Stimulated activated CD8-positive, alpha-beta memory T cell treated with anti-CD3 and anti-CD28 coated beads, Interleukin-12 subunit alpha, Interleukin-12 subunit beta, amount 100 ng/mL, for 4 hours (primary cell): ENCODE results near the gene KTN1.

Experiments
- DNase-seq: peaks from one replicate; pipeline ENCODE4 v3.0.0-alpha.2; 2020; ENCODE audit warnings: low read depth

The KTN1 gene

DNA sequence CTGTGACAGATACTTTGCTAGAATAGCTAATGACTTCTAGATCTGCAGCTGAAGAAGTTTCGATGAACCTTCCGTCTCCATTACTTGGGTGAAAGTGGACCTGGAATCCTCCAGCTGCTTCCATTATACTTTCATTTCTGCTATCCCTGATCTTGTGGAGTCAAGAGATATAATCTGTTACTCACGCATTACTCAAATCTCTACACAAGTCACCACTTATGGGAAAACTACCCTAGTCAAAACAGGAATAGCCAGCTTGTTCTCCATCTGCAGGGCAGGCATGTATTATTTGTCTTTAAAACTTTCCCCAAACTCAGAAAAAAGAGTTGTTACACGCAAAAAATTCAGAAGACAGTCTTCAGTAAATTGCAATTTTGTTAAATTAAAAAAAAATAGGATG, 2.8 kb upstream of the KTN1 start:
- DNase-seq: no peak

DNA sequence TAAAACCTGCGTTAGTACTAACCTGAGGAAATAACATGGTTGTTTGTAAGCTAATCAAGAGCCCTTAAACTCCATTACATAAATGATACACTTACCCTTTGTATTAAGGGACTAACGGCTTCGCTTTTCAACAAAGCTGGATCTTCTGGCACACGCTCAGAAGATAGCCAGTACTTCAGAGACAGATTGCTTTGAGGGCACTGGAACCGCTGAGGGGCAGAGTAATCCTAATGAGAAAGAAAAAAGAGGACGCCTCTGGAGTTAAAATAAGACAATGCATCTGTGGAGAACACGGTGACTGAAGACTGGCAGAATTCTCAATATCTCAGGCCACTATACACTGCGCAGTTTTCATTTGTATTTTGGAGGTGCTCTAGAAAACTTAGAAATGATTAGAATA, 1.5 kb upstream of the KTN1 start:
- DNase-seq: no peak

GRCh38 chr14:55580470-55581341, 699 bp downstream of the KTN1 start:
- peak; percentile 41 for DNase-seq

DNA sequence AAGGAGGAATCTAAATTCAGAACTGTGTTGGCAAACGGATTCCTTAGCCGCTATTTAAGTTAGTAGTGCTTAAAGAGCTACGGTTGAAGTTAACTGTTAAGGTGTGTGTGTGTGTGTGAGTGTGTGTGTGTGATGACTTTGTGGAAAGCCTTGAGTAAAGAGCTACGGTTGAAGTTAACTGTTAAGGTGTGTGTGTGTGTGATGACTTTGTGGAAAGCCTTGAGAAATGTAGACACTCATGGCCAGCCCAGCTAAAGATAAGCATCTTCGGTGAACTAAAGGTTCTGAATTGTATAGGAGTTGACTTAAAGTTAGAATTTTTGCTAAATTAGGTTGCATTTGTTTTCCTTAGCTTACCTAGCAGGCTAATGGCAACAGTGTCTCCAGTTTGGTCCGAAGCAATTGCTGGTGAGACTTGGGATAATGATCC, 1.4 kb downstream of the KTN1 start:
- no peak for DNase-seq

GRCh38 chr14:55582746-55583145, 2.7 kb downstream of the KTN1 start:
- DNase-seq: no peak

DNA sequence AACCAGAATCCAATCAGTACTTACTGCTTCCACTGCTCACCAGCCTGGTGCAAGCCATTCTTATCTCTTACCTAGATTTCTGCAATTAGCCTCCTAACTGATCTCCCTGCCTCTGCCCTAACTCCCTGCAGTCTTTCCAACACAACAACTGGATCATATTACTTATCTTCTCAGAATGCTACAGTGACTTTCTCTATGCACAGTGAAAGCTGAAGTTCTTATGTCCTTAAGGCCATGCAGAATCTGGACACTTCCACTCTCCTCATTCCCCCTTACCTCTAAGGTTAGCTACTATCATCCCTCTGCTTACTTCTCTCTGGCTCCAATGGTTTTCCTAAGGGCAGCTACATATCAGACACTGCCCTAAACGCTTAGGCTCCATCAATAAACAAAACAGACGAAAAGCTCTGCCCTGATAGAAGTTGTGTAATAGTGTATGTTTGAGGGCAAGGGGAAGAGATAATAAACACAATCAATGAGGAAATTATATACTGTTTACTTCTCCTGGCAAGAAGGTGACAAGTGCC, 4.0 kb downstream of the KTN1 start:
- no peak for DNase-seq

GRCh38 chr14:55585854-55586253, 5.8 kb downstream of the KTN1 start:
- DNase-seq: no peak

DNA sequence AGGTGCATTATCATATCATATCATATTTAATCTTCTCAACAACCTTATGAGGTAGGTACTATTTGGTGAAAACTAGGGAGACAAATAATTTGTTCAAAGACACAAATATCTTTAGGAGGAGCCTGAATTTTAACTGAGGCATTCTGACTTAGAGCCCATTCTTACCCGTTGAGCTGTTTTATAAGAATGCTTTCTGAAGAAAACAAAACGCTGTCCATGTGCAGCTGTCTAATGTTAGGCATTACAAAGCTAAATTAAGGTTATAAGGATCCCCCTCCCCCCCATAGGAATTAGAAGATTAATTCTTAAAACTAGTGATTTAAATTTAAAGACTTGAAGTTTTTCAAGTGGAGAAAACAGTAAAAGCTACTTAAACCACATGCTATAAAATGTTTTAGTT, 6.4 kb downstream of the KTN1 start:
- DNase-seq: no peak

GRCh38 chr14:55587847-55588246, 7.8 kb downstream of the KTN1 start:
- no peak for DNase-seq

DNA sequence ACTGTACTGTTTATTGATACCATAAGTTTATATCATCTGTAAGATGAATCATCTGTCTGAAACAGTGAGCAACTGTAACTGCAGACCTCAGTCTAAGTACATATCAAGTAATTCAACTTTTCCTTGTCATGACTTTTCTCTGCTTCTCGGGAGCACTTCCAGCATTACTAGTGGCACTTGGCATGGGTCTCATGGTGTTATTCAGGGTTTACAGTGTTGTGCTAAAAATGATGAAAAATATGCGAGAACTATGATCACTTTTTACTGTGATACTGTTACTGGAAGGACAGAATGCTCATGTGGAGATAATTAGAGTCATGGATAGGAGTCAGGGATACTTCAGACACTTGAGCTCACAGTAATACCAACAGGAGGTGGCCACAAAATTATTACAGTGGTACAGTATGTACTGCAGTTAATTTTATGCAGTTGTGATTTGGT, 8.3 kb downstream of the KTN1 start:
- no peak for DNase-seq

DNA sequence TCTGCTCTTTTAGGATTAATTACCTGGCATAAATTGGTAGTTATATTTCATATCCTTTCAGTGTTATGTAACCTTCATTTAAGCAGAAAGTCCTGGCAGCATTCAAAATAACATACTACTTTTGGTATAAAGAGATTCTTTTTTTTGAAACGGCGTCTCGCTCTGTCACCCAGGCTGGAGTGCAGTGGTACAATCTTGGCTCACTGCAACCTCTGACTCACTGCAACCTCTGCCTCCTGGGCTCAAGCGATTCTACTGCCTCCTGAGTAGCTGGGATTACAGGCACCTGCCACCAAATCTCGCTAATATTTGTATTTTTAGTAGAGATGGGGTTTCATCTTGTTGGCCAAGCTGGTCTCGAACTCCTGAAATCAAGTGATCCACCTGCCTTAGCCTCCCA, 9.2 kb downstream of the KTN1 start:
- no peak for DNase-seq

- DNase-seq: no peak
These were observed 12.4 kb downstream of the KTN1 start for GRCh38 chr14:55592436-55592835.

DNA sequence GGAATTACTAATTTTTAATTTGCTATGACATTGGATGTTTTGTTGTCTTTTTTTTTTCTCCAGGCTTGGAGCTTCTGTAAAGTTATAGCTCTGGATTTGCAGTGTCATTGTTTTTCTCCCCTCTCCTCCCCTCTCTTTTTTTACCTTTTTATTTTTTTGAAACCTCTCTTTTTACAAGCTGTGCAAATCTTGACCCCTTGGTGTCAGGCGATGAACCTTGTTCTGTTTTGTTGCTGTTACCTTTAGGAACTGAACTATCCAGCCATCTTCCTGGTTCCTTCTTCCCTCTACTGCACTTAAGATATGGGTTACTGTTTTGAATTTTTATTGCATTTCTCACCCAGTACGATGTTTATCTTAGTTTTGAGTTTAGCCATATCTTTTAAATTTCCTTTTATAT, 13.7 kb downstream of the KTN1 start:
- no peak for DNase-seq

- no peak for DNase-seq
These were observed 19.4 kb downstream of the KTN1 start for GRCh38 chr14:55599250-55599879.

- no peak for DNase-seq
These were observed 21.0 kb downstream of the KTN1 start for GRCh38 chr14:55600784-55601561.

GRCh38 chr14:55603401-55603953, 23.5 kb downstream of the KTN1 start:
- no peak for DNase-seq

DNA sequence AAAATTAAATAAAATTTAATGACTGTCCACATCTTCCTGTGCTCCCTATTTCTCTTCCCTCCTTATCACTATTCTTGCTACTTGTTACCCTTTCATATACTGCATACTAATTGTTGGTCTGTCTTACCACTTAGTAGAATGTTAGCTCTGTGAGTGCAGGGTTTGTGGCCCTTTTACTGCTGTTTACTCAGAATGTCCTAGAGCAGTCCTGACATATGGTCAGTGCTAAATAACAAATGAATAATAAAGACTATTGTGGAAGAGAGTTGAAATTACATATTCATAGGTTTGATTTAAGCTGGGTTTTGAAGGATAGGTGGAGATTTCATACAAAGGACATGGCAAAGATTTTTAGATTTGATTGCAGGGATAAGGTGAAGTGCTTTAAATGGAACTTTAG, 24.5 kb downstream of the KTN1 start:
- no peak for DNase-seq

- DNase-seq: no peak
These were observed 25.0 kb downstream of the KTN1 start for GRCh38 chr14:55604900-55605418.

- no peak for DNase-seq
These were observed 25.8 kb downstream of the KTN1 start for GRCh38 chr14:55605793-55606192.

DNA sequence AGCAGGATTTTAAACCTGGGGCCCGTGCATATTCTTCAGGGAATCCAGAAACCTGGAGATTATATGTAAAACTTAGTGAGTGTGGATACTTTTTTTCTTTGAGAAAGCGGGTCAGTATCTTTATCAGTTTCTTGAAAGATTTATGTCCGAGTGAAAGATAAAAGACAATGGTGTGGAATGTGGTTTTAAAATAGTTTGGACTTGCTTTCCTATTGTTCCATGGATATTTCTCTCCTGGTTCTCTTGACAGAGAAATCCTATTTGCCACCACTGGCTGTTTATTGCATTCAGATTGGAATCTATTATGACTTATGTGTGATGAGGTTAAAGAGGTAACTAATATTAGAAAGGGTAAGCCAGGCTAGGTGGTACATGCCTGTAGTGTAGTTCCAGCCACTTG, 27.4 kb downstream of the KTN1 start:
- no peak for DNase-seq

DNA sequence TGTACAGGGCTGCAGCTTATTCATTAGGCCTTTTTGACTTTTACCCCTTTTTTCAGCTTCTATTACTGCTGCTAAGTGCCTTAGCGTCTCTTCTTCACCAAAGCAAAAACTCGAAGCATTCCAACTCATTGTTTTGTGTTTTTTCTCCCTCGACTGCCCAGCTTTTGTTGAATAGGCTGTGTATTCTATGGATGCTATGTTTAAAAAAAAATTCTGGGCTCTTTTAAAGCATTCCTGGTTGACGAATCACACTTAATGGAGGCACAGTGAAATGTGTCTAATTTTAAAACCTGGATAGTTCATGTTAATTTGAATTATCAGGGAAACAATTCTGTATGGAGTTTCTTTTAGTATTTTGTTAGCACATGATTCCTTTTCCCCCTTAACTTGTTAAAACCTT, 29.7 kb downstream of the KTN1 start:
- DNase-seq: no peak
